Ovary (tissue), 3 donors: ENCODE measurements around the gene LIPC.

Source experiments
- EP300 ChIP-seq: sonication (generic); formaldehyde crosslinking; IDR thresholded peaks from one replicate; pipeline ENCODE4 v1.6.1; 2017; ENCODE audit warnings: antibody characterized with exemption
- POLR2A ChIP-seq: fragments of 450-650 bp; IDR thresholded peaks from one replicate; pipeline ENCODE4 v1.6.1; 2017; ENCODE audit warnings: antibody characterized with exemption, mild to moderate bottlenecking, moderate library complexity
- TF ChIP-seq, protein P1 (sequence below), 3 donors: fragments of 450-650 bp in 2 of 3; fragments of 200-600 bp in 1 of 3; IDR thresholded peaks; one replicate each; pipeline versions ENCODE4 v1.5.1 to v1.8.0; 2016 to 2022; ENCODE audit warnings: antibody characterized with exemption in 3 of 3, mild to moderate bottlenecking in 1 of 3
- donor health status: DM: no; HTN: no; CAD: no.

DNA sequence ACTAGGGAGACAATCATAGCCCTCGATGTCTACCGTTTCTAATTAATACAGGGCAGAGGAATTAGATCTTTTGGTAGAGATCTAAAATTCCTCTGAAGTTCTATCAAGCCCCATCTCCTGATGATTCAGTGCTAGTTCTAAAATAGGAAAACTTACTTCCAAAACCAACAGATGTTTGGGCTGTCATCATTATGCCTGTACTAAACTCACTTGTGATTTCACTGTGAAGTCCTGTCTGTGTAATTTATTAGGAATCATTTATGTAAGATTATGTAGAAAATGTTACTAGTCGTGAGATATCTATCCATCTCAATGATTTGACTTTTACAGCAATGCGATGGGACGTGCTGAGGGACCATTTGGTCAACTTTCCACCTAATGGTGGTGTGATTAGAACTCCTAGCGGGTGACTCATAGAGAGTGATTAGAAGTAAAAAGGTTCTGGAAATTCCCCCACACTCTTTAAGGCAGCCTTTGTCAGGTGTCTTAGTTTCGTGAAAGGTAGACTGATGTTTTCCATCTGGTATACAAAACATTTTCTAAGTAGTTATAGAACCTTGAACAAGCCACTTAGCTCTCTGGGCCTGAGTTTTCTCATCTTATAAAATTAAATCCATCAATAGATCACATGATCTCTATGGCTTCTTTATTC, 34.2 kb downstream of the LIPC start:
- TF ChIP-seq, protein P1, sequence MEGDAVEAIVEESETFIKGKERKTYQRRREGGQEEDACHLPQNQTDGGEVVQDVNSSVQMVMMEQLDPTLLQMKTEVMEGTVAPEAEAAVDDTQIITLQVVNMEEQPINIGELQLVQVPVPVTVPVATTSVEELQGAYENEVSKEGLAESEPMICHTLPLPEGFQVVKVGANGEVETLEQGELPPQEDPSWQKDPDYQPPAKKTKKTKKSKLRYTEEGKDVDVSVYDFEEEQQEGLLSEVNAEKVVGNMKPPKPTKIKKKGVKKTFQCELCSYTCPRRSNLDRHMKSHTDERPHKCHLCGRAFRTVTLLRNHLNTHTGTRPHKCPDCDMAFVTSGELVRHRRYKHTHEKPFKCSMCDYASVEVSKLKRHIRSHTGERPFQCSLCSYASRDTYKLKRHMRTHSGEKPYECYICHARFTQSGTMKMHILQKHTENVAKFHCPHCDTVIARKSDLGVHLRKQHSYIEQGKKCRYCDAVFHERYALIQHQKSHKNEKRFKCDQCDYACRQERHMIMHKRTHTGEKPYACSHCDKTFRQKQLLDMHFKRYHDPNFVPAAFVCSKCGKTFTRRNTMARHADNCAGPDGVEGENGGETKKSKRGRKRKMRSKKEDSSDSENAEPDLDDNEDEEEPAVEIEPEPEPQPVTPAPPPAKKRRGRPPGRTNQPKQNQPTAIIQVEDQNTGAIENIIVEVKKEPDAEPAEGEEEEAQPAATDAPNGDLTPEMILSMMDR (IDR thresholded peaks at IDR 0.05) = no peak
- TF ChIP-seq EP300 (no peak), POLR2A (no peak)
